Measurements from ENCODE around the gene FAAP20. TPM values are rescaled to one million over a fixed set of nuclear protein-coding genes. Genes with fewer than 3 reads are reported as not detected.

FAAP20 gene
- total RNA-seq, 1 donor from 2014 or later, result 114 TPM

GRCh38 chr1:2190491-2190976 lies 4.0 kb downstream of the FAAP20 start:
- Histone ChIP-seq H3K4me1 (ENCODE audit: insufficient read depth, low read length) (peaks cover 29% of the 10 kb centered on the region), H4K20me1 (ENCODE audit: insufficient read depth, low read length) (peaks cover 15% of the 10 kb centered on the region), H3K27me3 (ENCODE audit: insufficient read depth, low read length) (no peaks in the 10 kb centered on the region), H3K4me2 (ENCODE audit: low read length) (peak overlapping the region; percentile 84), H3K4me3 (ENCODE audit: insufficient read depth, low read depth, low read length) (peak overlapping the region; percentile 49), H3K9me3 (ENCODE audit: insufficient read depth, low read depth, low read length) (no peaks in the 10 kb centered on the region), H3K9ac (ENCODE audit: low read length) (peak overlapping the region; percentile 76), H3K79me2 (ENCODE audit: insufficient read depth, low read length) (peaks cover 42% of the 10 kb centered on the region), H3K36me3 (ENCODE audit: insufficient read depth, low read length) (no peaks in the 10 kb centered on the region), H3K27ac (ENCODE audit: low read depth, low read length) (peak overlapping the region; percentile 78), H2AFZ (ENCODE audit: low read depth, low read length) (no peak overlapping the region)
- Mint-ChIP-seq H3K9me3 (ENCODE audit: unreplicated experiment) (no peaks in the 10 kb centered on the region), H3K4me3 (ENCODE audit: unreplicated experiment) (peak overlapping the region; percentile 50), H3K27me3 (ENCODE audit: low read depth, unreplicated experiment) (no peaks in the 10 kb centered on the region), H3K27ac (ENCODE audit: unreplicated experiment) (no peak overlapping the region), H3K4me1 (ENCODE audit: low read depth, unreplicated experiment) (peaks cover 3% of the 10 kb centered on the region), H3K36me3 (ENCODE audit: low read depth, unreplicated experiment) (peaks cover 2% of the 10 kb centered on the region)
- DNase-seq (ENCODE audit: low read depth) (no peak), FAIRE-seq (no peak)
- TF ChIP-seq EZH2 (IDR thresholded peaks at IDR 0.05; ENCODE audit: insufficient read depth, low read length) (no peak), CTCF (IDR thresholded peaks at IDR 0.05; ENCODE audit: insufficient read depth, low read depth, low read length) (no peak)

GRCh38 chr1:2189459-2190425 lies 4.8 kb downstream of the FAAP20 start:
- Histone ChIP-seq H3K9me3 (ENCODE audit: insufficient read depth, low read depth, low read length) (no peaks in the 10 kb centered on the region), H3K27ac (ENCODE audit: low read depth, low read length) (peak overlapping the region; percentile 78), H3K36me3 (ENCODE audit: insufficient read depth, low read length) (no peaks in the 10 kb centered on the region), H3K4me3 (ENCODE audit: insufficient read depth, low read depth, low read length) (peak overlapping the region; percentile 51), H2AFZ (ENCODE audit: low read depth, low read length) (peak overlapping the region; percentile 74), H3K9ac (ENCODE audit: low read length) (peak overlapping the region; percentile 83), H3K4me1 (ENCODE audit: insufficient read depth, low read length) (peaks cover 29% of the 10 kb centered on the region), H3K79me2 (ENCODE audit: insufficient read depth, low read length) (peaks cover 42% of the 10 kb centered on the region), H4K20me1 (ENCODE audit: insufficient read depth, low read length) (peaks cover 15% of the 10 kb centered on the region), H3K27me3 (ENCODE audit: insufficient read depth, low read length) (no peaks in the 10 kb centered on the region), H3K4me2 (ENCODE audit: low read length) (peak overlapping the region; percentile 84)
- FAIRE-seq (peak; percentile 26), DNase-seq (ENCODE audit: low read depth) (peak; percentile 94)
- Mint-ChIP-seq H3K36me3 (ENCODE audit: low read depth, unreplicated experiment) (peaks cover 4% of the 10 kb centered on the region), H3K27me3 (ENCODE audit: low read depth, unreplicated experiment) (no peaks in the 10 kb centered on the region), H3K4me3 (ENCODE audit: unreplicated experiment) (peak overlapping the region; percentile 62), H3K27ac (ENCODE audit: unreplicated experiment) (peak overlapping the region; percentile 81), H3K4me1 (ENCODE audit: low read depth, unreplicated experiment) (peaks cover 3% of the 10 kb centered on the region), H3K9me3 (ENCODE audit: unreplicated experiment) (no peaks in the 10 kb centered on the region)
- TF ChIP-seq CTCF (IDR thresholded peaks at IDR 0.05; ENCODE audit: insufficient read depth, low read depth, low read length) (no peak), EZH2 (IDR thresholded peaks at IDR 0.05; ENCODE audit: insufficient read depth, low read length) (no peak)
